ENCODE measurements around the gene EPHB6. TPM values are rescaled to one million over a fixed set of nuclear protein-coding genes. Genes with fewer than 3 reads are reported as not detected.

Gene EPHB6
- total and polyA plus RNA-seq, 7 donors: 1.2 to 13.6 (median 6.7) TPM

DNA sequence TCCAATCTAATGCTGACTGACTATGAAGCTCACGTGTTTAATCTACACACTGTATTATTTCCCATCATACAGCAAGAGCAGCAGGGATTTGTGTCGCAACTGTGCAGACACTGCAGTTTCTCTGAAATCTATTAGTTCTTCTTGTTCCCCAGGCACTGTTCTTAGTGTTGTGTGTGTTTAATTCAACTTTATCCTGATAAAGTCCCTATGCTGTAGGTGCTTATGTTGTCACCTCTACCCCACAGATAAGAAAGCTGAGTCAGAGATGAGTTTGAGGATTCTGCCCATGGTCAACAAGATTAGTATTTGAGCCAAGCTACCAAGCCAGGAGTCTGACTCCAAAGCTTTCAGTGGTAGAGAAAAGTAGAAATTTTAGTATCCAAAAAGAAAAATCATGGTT is 22.5 kb upstream of the EPHB6 start:
- Histone ChIP-seq H3K4me1 (peaks cover 0 to 9% (median 0%) of the 10 kb centered on the region in 4 donors), H3K27ac (no peak overlapping the region), H3K27me3 (no peaks in the 10 kb centered on the region), H3K4me3 (no peak overlapping the region), H3K9me3 (no peaks in the 10 kb centered on the region), H3K36me3 (no peaks in the 10 kb centered on the region)
- intact Hi-C loops (cut with DNase I): no loop called here
- TF ChIP-seq, protein P1, sequence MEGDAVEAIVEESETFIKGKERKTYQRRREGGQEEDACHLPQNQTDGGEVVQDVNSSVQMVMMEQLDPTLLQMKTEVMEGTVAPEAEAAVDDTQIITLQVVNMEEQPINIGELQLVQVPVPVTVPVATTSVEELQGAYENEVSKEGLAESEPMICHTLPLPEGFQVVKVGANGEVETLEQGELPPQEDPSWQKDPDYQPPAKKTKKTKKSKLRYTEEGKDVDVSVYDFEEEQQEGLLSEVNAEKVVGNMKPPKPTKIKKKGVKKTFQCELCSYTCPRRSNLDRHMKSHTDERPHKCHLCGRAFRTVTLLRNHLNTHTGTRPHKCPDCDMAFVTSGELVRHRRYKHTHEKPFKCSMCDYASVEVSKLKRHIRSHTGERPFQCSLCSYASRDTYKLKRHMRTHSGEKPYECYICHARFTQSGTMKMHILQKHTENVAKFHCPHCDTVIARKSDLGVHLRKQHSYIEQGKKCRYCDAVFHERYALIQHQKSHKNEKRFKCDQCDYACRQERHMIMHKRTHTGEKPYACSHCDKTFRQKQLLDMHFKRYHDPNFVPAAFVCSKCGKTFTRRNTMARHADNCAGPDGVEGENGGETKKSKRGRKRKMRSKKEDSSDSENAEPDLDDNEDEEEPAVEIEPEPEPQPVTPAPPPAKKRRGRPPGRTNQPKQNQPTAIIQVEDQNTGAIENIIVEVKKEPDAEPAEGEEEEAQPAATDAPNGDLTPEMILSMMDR (IDR thresholded peaks at IDR 0.05): no peak
- TF ChIP-seq EP300 (IDR thresholded peaks at IDR 0.05): no peak
- no peak for TF ChIP-seq POLR2A (IDR thresholded peaks at IDR 0.05)
- no peak for TF ChIP-seq POLR2AphosphoS5 (IDR thresholded peaks at IDR 0.05)
- DNase-seq: no peak
- WGBS, 2 donors: 75 to 79% methylated on average over 2 of the region's 2 CpGs

DNA sequence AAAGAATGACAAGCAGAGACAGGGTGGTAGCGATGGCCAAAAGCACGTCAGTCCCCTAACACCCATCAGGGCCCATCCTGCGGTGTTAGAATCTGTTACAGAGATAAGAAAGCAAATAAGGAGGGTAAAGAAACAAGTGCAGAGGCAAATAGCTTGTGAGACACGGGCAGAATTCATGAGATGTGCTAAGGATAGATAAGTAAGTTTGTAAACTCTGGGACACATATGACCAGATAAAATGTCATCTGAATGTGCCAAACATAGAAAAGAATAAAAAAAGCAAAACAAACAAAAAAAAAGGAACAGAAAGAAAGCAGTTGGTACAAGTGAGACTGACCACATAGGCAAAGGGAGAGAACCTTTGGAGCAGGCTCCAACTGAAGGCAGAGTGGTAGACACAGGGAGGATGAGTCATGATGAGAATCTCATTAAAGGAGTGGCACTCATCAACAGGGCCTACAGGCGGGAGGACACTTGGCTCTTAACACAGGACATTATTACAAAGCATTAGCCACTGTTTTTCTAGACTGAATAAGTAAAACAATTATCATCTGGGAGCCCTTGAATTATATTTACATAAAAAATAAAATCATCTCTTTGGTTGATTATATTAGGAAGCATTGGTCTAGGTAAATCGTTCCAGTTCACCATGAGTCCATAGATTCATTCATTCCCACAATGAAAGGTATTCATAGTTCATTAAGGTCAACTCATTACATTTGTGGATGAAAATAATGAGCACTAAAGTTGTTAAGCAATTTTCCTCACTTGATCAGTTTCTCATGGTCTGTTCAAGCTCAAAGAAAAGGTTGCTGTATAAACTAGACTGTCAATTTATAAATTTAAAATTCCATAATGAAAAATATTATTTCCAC is 21.5 kb upstream of the EPHB6 start:
- Histone ChIP-seq H3K36me3 (no peaks in the 10 kb centered on the region), H3K9me3 (no peaks in the 10 kb centered on the region), H3K27ac (no peak overlapping the region), H3K4me3 (no peak overlapping the region), H3K27me3 (no peaks in the 10 kb centered on the region), H3K4me1 (no peaks in the 10 kb centered on the region)
- no peak for DNase-seq
- TF ChIP-seq, protein P1 (IDR thresholded peaks at IDR 0.05): no peak
- TF ChIP-seq POLR2A (IDR thresholded peaks at IDR 0.05) (no peak), EP300 (IDR thresholded peaks at IDR 0.05) (no peak), POLR2AphosphoS5 (IDR thresholded peaks at IDR 0.05) (no peak)
- 52 to 75% methylated on average over 6 of the region's 6 CpGs for WGBS, 2 donors
- intact Hi-C loops (cut with DNase I): no loop called here

DNA sequence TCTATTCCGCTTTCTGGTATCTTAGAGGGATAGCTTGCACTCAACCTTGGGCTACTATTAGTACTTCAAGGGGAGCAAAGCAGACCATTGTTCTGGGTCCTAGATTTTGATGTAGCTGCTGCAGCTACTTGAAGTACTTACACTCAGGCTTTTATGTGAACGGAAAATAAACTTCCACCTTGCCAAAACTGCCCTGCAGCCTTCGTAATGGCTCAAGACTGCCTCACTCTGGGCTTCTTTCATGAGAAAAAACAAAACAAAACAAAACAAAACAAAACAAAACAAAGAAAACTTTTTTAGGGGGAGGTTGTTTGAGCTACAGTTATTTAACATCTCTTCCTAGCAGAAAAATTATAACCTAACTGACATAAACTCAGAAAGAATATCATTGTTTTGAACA is 19.4 kb upstream of the EPHB6 start:
- Histone ChIP-seq H3K4me1 (no peaks in the 10 kb centered on the region), H3K9me3 (no peaks in the 10 kb centered on the region), H3K27me3 (no peaks in the 10 kb centered on the region), H3K27ac (no peak overlapping the region), H3K4me3 (no peak overlapping the region), H3K36me3 (no peaks in the 10 kb centered on the region)
- no peak for DNase-seq
- TF ChIP-seq EP300 (IDR thresholded peaks at IDR 0.05): no peak
- TF ChIP-seq POLR2AphosphoS5 (IDR thresholded peaks at IDR 0.05): no peak
- TF ChIP-seq, protein P1 (IDR thresholded peaks at IDR 0.05): no peak
- no peak for TF ChIP-seq POLR2A (IDR thresholded peaks at IDR 0.05)
- whole genome bisulfite sequencing, 2 donors: 18 to 46% methylated on average over 3 of the region's 3 CpGs
- intact Hi-C loops (cut with DNase I): no loop called here

DNA sequence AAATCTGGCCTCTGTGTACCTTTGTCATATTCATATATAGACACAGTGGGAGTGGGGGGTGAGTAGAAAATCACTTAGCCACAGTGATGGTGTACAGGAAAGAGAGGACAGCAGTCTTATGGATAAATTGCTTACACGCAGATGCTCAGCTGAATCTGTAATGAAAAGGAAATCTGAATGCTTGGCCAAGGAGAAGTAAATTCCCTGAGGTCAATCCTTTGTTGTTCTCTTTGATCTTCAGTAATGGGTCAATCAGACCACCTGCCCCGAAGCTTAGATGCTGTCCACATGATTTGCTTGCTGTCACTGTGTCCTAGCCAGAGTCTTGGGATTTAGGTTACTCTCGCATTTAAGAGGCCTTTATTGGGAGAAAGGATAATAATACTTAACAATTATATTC is 18.4 kb upstream of the EPHB6 start:
- no peak for DNase-seq
- intact Hi-C loops (cut with DNase I): no loop called here
- no peaks in the 10 kb centered on the region for H3K4me1 ChIP-seq
- no peaks in the 10 kb centered on the region for H3K36me3 ChIP-seq
- H3K27ac ChIP-seq: no peak overlapping the region
- H3K4me3 ChIP-seq: no peak overlapping the region
- 90 to 91% methylated on average over 3 of the region's 3 CpGs for WGBS, 2 donors
- no peaks in the 10 kb centered on the region for H3K9me3 ChIP-seq
- no peaks in the 10 kb centered on the region for H3K27me3 ChIP-seq
- TF ChIP-seq POLR2AphosphoS5 (IDR thresholded peaks at IDR 0.05) (no peak), POLR2A (IDR thresholded peaks at IDR 0.05) (no peak), EP300 (IDR thresholded peaks at IDR 0.05) (no peak)

DNA sequence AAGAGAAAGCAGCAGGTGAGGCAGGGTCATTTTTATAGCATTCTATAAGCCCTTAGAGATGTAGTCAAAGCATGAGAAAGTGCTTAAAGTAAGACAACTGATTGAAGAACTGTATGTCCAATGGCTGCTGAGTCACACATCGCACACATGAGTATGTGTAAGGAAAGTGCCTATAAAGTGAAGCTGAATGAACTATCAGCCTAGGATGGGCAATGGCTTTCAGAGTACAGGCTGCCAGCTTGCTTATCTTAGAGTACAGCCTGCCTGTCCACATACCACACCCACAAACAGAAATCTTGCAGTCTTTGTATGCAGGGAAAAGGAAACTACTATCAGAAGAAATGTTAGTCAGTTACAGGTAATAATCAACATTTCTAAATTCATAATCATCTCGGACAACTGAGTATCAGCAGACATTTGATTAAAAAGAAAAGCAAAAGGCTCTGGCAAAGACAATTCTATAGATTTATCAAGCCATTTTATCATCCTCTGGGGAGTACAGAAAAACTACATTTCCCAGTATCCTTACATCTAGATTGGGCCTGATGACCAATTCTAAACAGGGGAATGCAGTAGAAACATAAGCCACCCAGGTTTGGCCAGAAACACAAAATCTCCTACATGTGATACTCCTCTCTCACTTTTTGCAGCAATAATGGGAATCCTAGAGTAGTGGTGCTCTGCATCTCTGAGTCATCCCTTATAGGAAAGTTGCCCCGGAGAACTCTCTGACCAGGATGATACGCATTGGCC is 16.2 kb upstream of the EPHB6 start:
- WGBS, 2 donors: 32 to 57% methylated on average over 4 of the region's 4 CpGs
- intact Hi-C loops (cut with DNase I): no loop called here
- Histone ChIP-seq H3K27me3 (no peaks in the 10 kb centered on the region), H3K4me3 (no peak overlapping the region), H3K36me3 (no peaks in the 10 kb centered on the region), H3K9me3 (no peaks in the 10 kb centered on the region), H3K27ac (no peak overlapping the region), H3K4me1 (no peaks in the 10 kb centered on the region)
- DNase-seq: no peak
- TF ChIP-seq, protein P1 (IDR thresholded peaks at IDR 0.05): no peak
- no peak for TF ChIP-seq EP300 (IDR thresholded peaks at IDR 0.05)
- no peak for TF ChIP-seq POLR2A (IDR thresholded peaks at IDR 0.05)
- no peak for TF ChIP-seq POLR2AphosphoS5 (IDR thresholded peaks at IDR 0.05)

All from sigmoid colon (tissue), 7 donors.